HepG2 (cell line): ENCODE results near the gene RMND5A. TPM values are rescaled to one million over a fixed set of nuclear protein-coding genes. Genes with fewer than 3 reads are reported as not detected.

ENCODE experiments used
- ATAC-seq: fragments of 200-7000 bp; cut with Tn5 transposase; 3 replicates; pipeline ENCODE4 v1.9.1; 2020; ENCODE audit warnings: mild to moderate bottlenecking, moderate library complexity
- BruUV-seq: library from RNA; stranded (reverse); fragments of 400-500 nt; replicated peaks from 2 replicates; lab custom pipeline; 2021; lab: Mats Ljungman, UMichigan
- CTCF ChIA-PET: fragments of 300-600 bp; formaldehyde crosslinking; extraction: SDS; loops from one replicate; lab custom pipeline; 2021; ENCODE audit warnings: low total read pairs, inconsistent platforms, low intra/inter-chr PET ratio; lab: Yijun Ruan, JAX
- POLR2A ChIA-PET: fragments of 350-600 bp; sonication (Branson Sonifier 250); formaldehyde crosslinking; loops from one replicate; lab custom pipeline; 2020; ENCODE audit warnings: antibody characterized with exemption, inconsistent platforms; lab: Yijun Ruan, JAX
- DNase-seq: peaks from one replicate; pipeline ENCODE4 v3.0.0-alpha.2; 2015; ENCODE audit warnings: low spot score
- FAIRE-seq: peaks from 3 replicates; lab custom pipeline; 2011; peaks lifted over from hg19 to GRCh38; lab: Jason Lieb, UNC
- H2AFZ ChIP-seq: one replicate; pipeline ENCODE4 v1.6.1; 2011; ENCODE audit warnings: low read length, inconsistent platforms
- H3K27ac ChIP-seq: fragments of 300-600 bp; 3 replicates; pipeline ENCODE4 v1.8.0; 2011; ENCODE audit warnings: mixed run types, mild to moderate bottlenecking, mixed read lengths, low read length, inconsistent platforms; ENCODE audit not compliant: insufficient read depth; ENCODE audit errors: extremely low read length
- H3K27me3 ChIP-seq, 2 experiments: fragments of 200-600 bp in 1 of 2; 2 replicates in 1 of 2; 3 replicates in 1 of 2; pipeline versions ENCODE4 v1.6.0 to v1.8.0; 2011; ENCODE audit warnings: low read length in 2 of 2, mild to moderate bottlenecking in 2 of 2, moderate library complexity in 2 of 2, inconsistent platforms in 1 of 2; ENCODE audit not compliant: insufficient read depth in 2 of 2, control insufficient read depth in 1 of 2
- H3K36me3 ChIP-seq, 2 experiments: fragments of 200-600 bp in 1 of 2; replicated peaks in 1 of 2; 2 replicates in 1 of 2; 3 replicates in 1 of 2; pipeline versions ENCODE4 v1.5.1 to v1.8.0; 2011; ENCODE audit warnings: low read length in 2 of 2, inconsistent platforms in 1 of 2; ENCODE audit not compliant: insufficient read depth in 2 of 2, control insufficient read depth in 1 of 2
- H3K4me1 ChIP-seq: 2 replicates; pipeline ENCODE4 v1.5.1; 2012; ENCODE audit warnings: low read length, inconsistent platforms; ENCODE audit not compliant: insufficient read depth
- H3K4me2 ChIP-seq: 2 replicates; pipeline ENCODE4 v1.6.0; 2011; ENCODE audit warnings: low read depth, low read length, inconsistent platforms
- H3K4me3 ChIP-seq, 3 experiments: fragments of 200-600 bp in 1 of 3; sonication (generic), shearing (Covaris generic) in 1 of 3; replicated peaks in 1 of 3; 2 replicates each; pipeline ENCODE4 v1.5.1; 2011 to 2016; ENCODE audit warnings: low read length in 3 of 3, inconsistent platforms in 2 of 3, low read depth in 2 of 3, mild to moderate bottlenecking in 2 of 3, control low read depth in 1 of 3, mixed read lengths in 1 of 3; ENCODE audit not compliant: insufficient read depth in 1 of 3
- H3K79me2 ChIP-seq: one replicate; pipeline ENCODE4 v1.6.1; 2011; ENCODE audit warnings: low read length, inconsistent platforms; ENCODE audit not compliant: insufficient read depth
- H3K9ac ChIP-seq: 2 replicates; pipeline ENCODE4 v1.6.0; 2011; ENCODE audit warnings: mild to moderate bottlenecking, low read depth, low read length, inconsistent platforms; ENCODE audit not compliant: insufficient read depth
- H3K9me3 ChIP-seq: 2 replicates; pipeline ENCODE4 v1.5.1; 2012; ENCODE audit warnings: mild to moderate bottlenecking, low read length
- H4K20me1 ChIP-seq: 2 replicates; pipeline ENCODE4 v1.6.0; 2011; ENCODE audit warnings: inconsistent platforms, mild to moderate bottlenecking, low read length, moderate library complexity; ENCODE audit not compliant: insufficient read depth
- CREM ChIP-seq, 2 experiments: sonication (generic) in 1 of 2; formaldehyde crosslinking in 1 of 2; IDR thresholded peaks; 2 replicates each; pipeline versions ENCODE4 v1.4.0 to v1.6.1; 2016 to 2020; ENCODE audit warnings: antibody characterized with exemption in 1 of 2, mild to moderate bottlenecking in 1 of 2, missing genetic modification reagents in 1 of 2
- HHEX ChIP-seq: IDR thresholded peaks from 2 replicates; pipeline ENCODE4 v1.6.1; 2016; ENCODE audit warnings: control low read depth
- RERE ChIP-seq: IDR thresholded peaks from 2 replicates; pipeline ENCODE4 v1.6.1; 2016; ENCODE audit warnings: low read depth, missing genetic modification reagents, missing compliant biosample characterization
- SP4 ChIP-seq: sonication (generic); formaldehyde crosslinking; IDR thresholded peaks from 2 replicates; pipeline ENCODE4 v1.8.1; 2023; ENCODE audit warnings: mild to moderate bottlenecking, missing genetic modification reagents
- ZNF292 ChIP-seq: sonication (generic); formaldehyde crosslinking; IDR thresholded peaks from 2 replicates; pipeline ENCODE4 v1.8.1; 2022; ENCODE audit warnings: mild to moderate bottlenecking, low read depth, missing genetic modification reagents, borderline replicate concordance
- ZNF44 ChIP-seq: sonication (generic); formaldehyde crosslinking; IDR thresholded peaks from 2 replicates; pipeline ENCODE4 v1.5.1; 2020; ENCODE audit warnings: mild to moderate bottlenecking, missing genetic modification reagents
- WGBS: methylation state at CpG from one replicate; pipeline ENCODE4 v1.1.6; 2017; ENCODE audit warnings: low lambda C conversion rate; 5-methylcytosine and 5-hydroxymethylcytosine counted together
- in situ Hi-C: cut with HindIII; loops from 2 replicates; pipeline ENCODE4 v1.10.0; 2017; ENCODE audit warnings: low pct_unique_long_range_greater_than_20kb; ENCODE audit not compliant: extremely low pct_ligation_motif_present
- intact Hi-C: fragments of 100-400 bp; cut with micrococcal nuclease; formaldehyde crosslinking; loops from one replicate; pipeline ENCODE4 v1.10.0; 2022; ENCODE audit not compliant: unreplicated experiment
- polyA plus RNA-seq, 8 experiments: library from polyadenylated mRNA; depleted of rRNA in 3 of 8; stranded (reverse) in 7 of 8; unstranded in 1 of 8; fragments of >200 nt; fragmentation: Illumina TruSeq in 4 of 8; extraction: Trizol in 4 of 8; gene quantifications; 2 replicates each; pipeline versions ENCODE4 v1.2.1 to v1.2.3, GENCODE V29; 2011 to 2016; ENCODE audit warnings: low read depth in 4 of 8, missing spikeins in 1 of 8, mixed read lengths in 1 of 8; ENCODE audit not compliant: insufficient read depth in 1 of 8
- total RNA-seq, 5 experiments: library from RNA; depleted of rRNA; stranded (reverse); fragments of >200 nt; fragmentation: Illumina TruSeq; extraction: Trizol; gene quantifications; 2 replicates each; pipeline ENCODE4 v1.2.3, GENCODE V29; 2016; ENCODE audit warnings: low read depth in 1 of 5

Gene RMND5A
- total and polyA plus RNA-seq, 2 of the 13 experiments (the other 11 are each of a cell fraction or from before 2014, with no cell fraction given): 31.0 to 66.4 TPM

- in situ Hi-C loops (no loop called here), intact Hi-C loops (no loop called here)
- BruUV-seq: no TSS peak
- ChIA-PET CTCF (no interaction called here), POLR2A (no interaction called here)
- no peaks in the 10 kb centered on the region for H3K79me2 ChIP-seq
- H3K4me2 ChIP-seq: no peak overlapping the region
- H3K27ac ChIP-seq: no peak overlapping the region
- no peak for ATAC-seq
- H4K20me1 ChIP-seq: no peaks in the 10 kb centered on the region
- H3K4me1 ChIP-seq: peaks cover 16% of the 10 kb centered on the region
- H2AFZ ChIP-seq: no peak overlapping the region
- H3K27me3 ChIP-seq: no peaks in the 10 kb centered on the region
- TF ChIP-seq HHEX: no peak
- H3K9me3 ChIP-seq: peaks cover 3% of the 10 kb centered on the region
- H3K36me3 ChIP-seq: no peaks in the 10 kb centered on the region
- no peak for DNase-seq
- 87% methylated on average over 1 of the region's 1 CpG for WGBS
- no peak overlapping the region for H3K9ac ChIP-seq
- FAIRE-seq: no peak
- H3K4me3 ChIP-seq: no peak overlapping the region
These were observed 19.4 kb upstream of the RMND5A start for GRCh38 chr2:86700690-86701089.

GRCh38 chr2:86703704-86704361, 16.3 kb upstream of the RMND5A start:
- Histone ChIP-seq H3K9me3 (no peaks in the 10 kb centered on the region), H3K4me3 (no peak overlapping the region), H3K4me2 (no peak overlapping the region), H3K4me1 (peaks cover 24% of the 10 kb centered on the region), H3K27me3 (no peaks in the 10 kb centered on the region), H2AFZ (no peak overlapping the region), H3K27ac (no peak overlapping the region), H4K20me1 (no peaks in the 10 kb centered on the region), H3K79me2 (no peaks in the 10 kb centered on the region), H3K9ac (no peak overlapping the region), H3K36me3 (no peaks in the 10 kb centered on the region)
- no peak for DNase-seq
- ChIA-PET CTCF (no interaction called here), POLR2A (interaction anchor here (1.2 kb wide), 1 partner anchor 9 kb away, joined by 5 read pairs; no protein-coding TSS in a partner anchor)
- BruUV-seq: no TSS peak
- no peak for FAIRE-seq
- TF ChIP-seq SP4 (CRISPR knock-in tag): no peak
- TF ChIP-seq ZNF292 (CRISPR knock-in tag): no peak
- TF ChIP-seq RERE (CRISPR knock-in tag): no peak
- no peak for TF ChIP-seq CREM (IDR thresholded peaks at IDR 0.05)
- TF ChIP-seq CREM (CRISPR knock-in tag; IDR thresholded peaks at IDR 0.05): no peak
- no peak for TF ChIP-seq ZNF44 (CRISPR knock-in tag)
- ATAC-seq: no peak
- in situ Hi-C loops: no loop called here
- WGBS: 94% methylated on average over 14 of the region's 14 CpGs
- intact Hi-C loops: no loop called here
